Measurements from ENCODE around the gene TMEM179.

TMEM179 gene

GRCh38 chr14:104573930-104574329 lies 30.6 kb downstream of the TMEM179 start (continued):
- TF ChIP-seq OSR1 (CRISPR knock-in tag; IDR thresholded peaks at IDR 0.05), result no peak
- TF ChIP-seq ESRRG (CRISPR knock-in tag; IDR thresholded peaks at IDR 0.05), result no peak
- TF ChIP-seq SNAI2 (CRISPR knock-in tag; IDR thresholded peaks at IDR 0.05), result no peak
- no peak for TF ChIP-seq GLIS3 (CRISPR knock-in tag; IDR thresholded peaks at IDR 0.05)
- TF ChIP-seq CREB5 (CRISPR knock-in tag; IDR thresholded peaks at IDR 0.05; ENCODE audit: low read depth), result no peak
- TF ChIP-seq PPARA (CRISPR knock-in tag; IDR thresholded peaks at IDR 0.05; ENCODE audit: borderline replicate concordance), result no peak
- TF ChIP-seq BACH2 (CRISPR knock-in tag; IDR thresholded peaks at IDR 0.05; ENCODE audit: borderline replicate concordance), result no peak
- no peak for TF ChIP-seq ZNF8 (CRISPR knock-in tag; IDR thresholded peaks at IDR 0.05)
- no peak for TF ChIP-seq ZC3H10 (CRISPR knock-in tag; IDR thresholded peaks at IDR 0.05)

- TF ChIP-seq ZFP3 (CRISPR knock-in tag; IDR thresholded peaks at IDR 0.05), result no peak
- no peak for TF ChIP-seq OSR1 (CRISPR knock-in tag; IDR thresholded peaks at IDR 0.05)
- TF ChIP-seq BACH2 (CRISPR knock-in tag; IDR thresholded peaks at IDR 0.05; ENCODE audit: borderline replicate concordance), result no peak
- TF ChIP-seq RARB (CRISPR knock-in tag; IDR thresholded peaks at IDR 0.05), result no peak
- TF ChIP-seq ZNF70 (CRISPR knock-in tag; IDR thresholded peaks at IDR 0.05), result no peak
- TF ChIP-seq ZNF565 (CRISPR knock-in tag; conservative IDR thresholded peaks at IDR 0.05; ENCODE audit: low read depth), result no peak
- TF ChIP-seq ISL1 (CRISPR knock-in tag; IDR thresholded peaks at IDR 0.05), result no peak
- TF ChIP-seq CSRNP3 (CRISPR knock-in tag; IDR thresholded peaks at IDR 0.05), result no peak
- TF ChIP-seq CREB5 (CRISPR knock-in tag; IDR thresholded peaks at IDR 0.05; ENCODE audit: low read depth), result no peak
- no peak for TF ChIP-seq TCF4 (CRISPR knock-in tag; IDR thresholded peaks at IDR 0.05; ENCODE audit: borderline replicate concordance)
- TF ChIP-seq PPARA (CRISPR knock-in tag; IDR thresholded peaks at IDR 0.05; ENCODE audit: borderline replicate concordance), result no peak
- no peak for TF ChIP-seq GLIS3 (CRISPR knock-in tag; IDR thresholded peaks at IDR 0.05)
- no peak for TF ChIP-seq ZC3H10 (CRISPR knock-in tag; IDR thresholded peaks at IDR 0.05)
- no peak for TF ChIP-seq ESRRG (CRISPR knock-in tag; IDR thresholded peaks at IDR 0.05)
- no peak for TF ChIP-seq POU6F1 (CRISPR knock-in tag; IDR thresholded peaks at IDR 0.05; ENCODE audit: borderline replicate concordance, low read depth)
Observed at GRCh38 chr14:104572668-104573067, 31.9 kb downstream of the TMEM179 start.

GRCh38 chr14:104572024-104572626 lies 32.4 kb downstream of the TMEM179 start:
- TF ChIP-seq RARB (CRISPR knock-in tag; IDR thresholded peaks at IDR 0.05) (no peak), SNAI2 (CRISPR knock-in tag; IDR thresholded peaks at IDR 0.05) (no peak), TSHZ2 (CRISPR knock-in tag; IDR thresholded peaks at IDR 0.05) (no peak), PPARA (CRISPR knock-in tag; IDR thresholded peaks at IDR 0.05; ENCODE audit: borderline replicate concordance) (no peak), TOX (CRISPR knock-in tag; IDR thresholded peaks at IDR 0.05; ENCODE audit: borderline replicate concordance) (no peak), ZC3H10 (CRISPR knock-in tag; IDR thresholded peaks at IDR 0.05) (no peak), CREB5 (CRISPR knock-in tag; IDR thresholded peaks at IDR 0.05; ENCODE audit: low read depth) (no peak), ZNF8 (CRISPR knock-in tag; IDR thresholded peaks at IDR 0.05) (no peak), CSRNP3 (CRISPR knock-in tag; IDR thresholded peaks at IDR 0.05) (no peak), CSDC2 (CRISPR knock-in tag; IDR thresholded peaks at IDR 0.05) (no peak), ISL1 (CRISPR knock-in tag; IDR thresholded peaks at IDR 0.05) (no peak), GLIS3 (CRISPR knock-in tag; IDR thresholded peaks at IDR 0.05) (no peak), ARNTL (CRISPR knock-in tag; IDR thresholded peaks at IDR 0.05; ENCODE audit: borderline replicate concordance, low read depth) (no peak), ESRRG (CRISPR knock-in tag; IDR thresholded peaks at IDR 0.05) (no peak), ZFP3 (CRISPR knock-in tag; IDR thresholded peaks at IDR 0.05) (no peak), TCF4 (CRISPR knock-in tag; IDR thresholded peaks at IDR 0.05; ENCODE audit: borderline replicate concordance) (no peak)
- no peak for ATAC-seq

More at GRCh38 chr14:104572668-104573067, 31.9 kb downstream of the TMEM179 start:
- no peak for ATAC-seq

All from SK-N-SH treated with all-trans-retinoic acid at 6 μM for 48 hours (cell line).